Hepatocyte (in vitro differentiated cells): ENCODE measurements around the gene POMGNT2. TPM values are rescaled to one million over a fixed set of nuclear protein-coding genes. Genes with fewer than 3 reads are reported as not detected.

Source experiments
- DNase-seq: peaks from one replicate; pipeline ENCODE4 v3.0.0-alpha.2; 2016; ENCODE audit warnings: low spot score
- H2AFZ ChIP-seq: fragments of 200-600 bp; sonication (generic); 2 replicates; pipeline ENCODE4 v1.6.0; 2016; ENCODE audit warnings: antibody characterized with exemption, mild to moderate bottlenecking
- H3K27ac ChIP-seq: fragments of 200-600 bp; sonication (generic); 2 replicates; pipeline ENCODE4 v1.5.1; 2016; ENCODE audit warnings: mild to moderate bottlenecking
- H3K27me3 ChIP-seq: fragments of 200-600 bp; sonication (generic); 2 replicates; pipeline ENCODE4 v1.6.1; 2016
- H3K36me3 ChIP-seq: fragments of 200-600 bp; sonication (generic); replicated peaks from 2 replicates; pipeline ENCODE4 v1.5.1; 2016; ENCODE audit warnings: low read depth; ENCODE audit not compliant: insufficient read depth
- H3K4me1 ChIP-seq: fragments of 200-600 bp; sonication (generic); 2 replicates; pipeline ENCODE4 v1.5.1; 2016; ENCODE audit warnings: mild to moderate bottlenecking, moderate library complexity; ENCODE audit not compliant: insufficient read depth
- H3K4me2 ChIP-seq: fragments of 200-600 bp; sonication (generic); 2 replicates; pipeline ENCODE4 v1.6.0; 2016
- H3K4me3 ChIP-seq: fragments of 200-600 bp; sonication (generic); 2 replicates; pipeline ENCODE4 v1.5.1; 2016; ENCODE audit warnings: mild to moderate bottlenecking
- H3K79me2 ChIP-seq: fragments of 200-600 bp; sonication (generic); 2 replicates; pipeline ENCODE4 v1.6.0; 2017; ENCODE audit warnings: mild to moderate bottlenecking
- H3K9me2 ChIP-seq: fragments of 200-600 bp; sonication (generic); replicated peaks from 2 replicates; pipeline ENCODE4 v1.6.0; 2017; ENCODE audit warnings: mild to moderate bottlenecking; ENCODE audit not compliant: insufficient read depth
- H3K9me3 ChIP-seq: fragments of 200-600 bp; sonication (generic); 2 replicates; pipeline ENCODE4 v1.5.1; 2016; ENCODE audit warnings: low read depth, mild to moderate bottlenecking
- H4K20me1 ChIP-seq: fragments of 200-600 bp; sonication (generic); 2 replicates; pipeline ENCODE4 v1.6.0; 2016; ENCODE audit warnings: mild to moderate bottlenecking; ENCODE audit not compliant: insufficient read depth, poor library complexity, severe bottlenecking
- CTCF ChIP-seq: fragments of 200-600 bp; sonication (generic); IDR thresholded peaks from 2 replicates; pipeline ENCODE4 v1.5.1; 2016; ENCODE audit warnings: antibody characterized with exemption, mild to moderate bottlenecking; ENCODE audit not compliant: poor library complexity
- EZH2 ChIP-seq: fragments of 200-600 bp; sonication (generic); IDR thresholded peaks from 2 replicates; pipeline ENCODE4 v1.6.1; 2016; ENCODE audit warnings: antibody characterized with exemption, mild to moderate bottlenecking, borderline replicate concordance
- EZH2phosphoT487 ChIP-seq: fragments of 200-600 bp; sonication (generic); IDR thresholded peaks from one replicate; pipeline ENCODE4 v1.6.1; 2018; ENCODE audit warnings: antibody characterized with exemption, mild to moderate bottlenecking, low read depth, moderate library complexity; ENCODE audit not compliant: unreplicated experiment, severe bottlenecking
- WGBS: methylation state at CpG from one replicate; pipeline ENCODE4 v1.1.6; 2016; ENCODE audit warnings: low lambda C conversion rate; ENCODE audit errors: missing lambda C conversion rate; 5-methylcytosine and 5-hydroxymethylcytosine counted together
- polyA plus RNA-seq: library from polyadenylated mRNA; unstranded; fragments of >200 nt; fragmentation: Nextera tagmentation; extraction: Ambion mirVana; gene quantifications from 2 replicates; pipeline ENCODE4 v1.2.1, GENCODE V29; 2016
- total RNA-seq: library from RNA; depleted of rRNA; stranded (reverse); fragments of >200 nt; gene quantifications from 2 replicates; pipeline ENCODE4 v1.2.3, GENCODE V29; 2014

The POMGNT2 gene
- total and polyA plus RNA-seq, 2 experiments from 2014 or later, result 27.6 to 45.6 TPM

DNA sequence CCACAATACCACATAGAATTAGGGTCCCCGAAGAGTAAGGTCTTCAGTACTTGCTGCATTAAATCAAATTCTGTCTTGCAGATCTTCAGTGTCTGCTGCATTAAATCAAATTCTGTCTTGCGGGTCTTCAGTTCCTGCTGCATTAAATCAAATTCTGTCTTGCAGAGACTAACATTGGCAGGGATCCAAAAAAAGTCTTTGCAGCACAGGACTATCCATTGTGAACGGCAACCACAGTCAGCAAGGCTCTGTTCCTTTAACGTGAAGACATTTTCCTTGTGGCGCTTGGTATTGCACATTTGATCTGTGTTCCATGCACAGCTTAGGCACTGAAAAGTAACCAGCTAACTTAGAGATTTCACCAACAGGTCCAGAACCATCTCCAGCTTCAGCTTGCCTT lies 46.8 kb upstream of the POMGNT2 start:
- H3K4me1 ChIP-seq, result peaks cover 9% of the 10 kb centered on the region
- DNase-seq, result peak; percentile 22
- TF ChIP-seq EZH2phosphoT487 (no peak), EZH2 (no peak), CTCF (no peak)
- H4K20me1 ChIP-seq, result no peaks in the 10 kb centered on the region
- H3K27me3 ChIP-seq, result peaks cover 4% of the 10 kb centered on the region
- H3K4me3 ChIP-seq, result no peak overlapping the region
- 55% methylated on average over 5 of the region's 5 CpGs for WGBS
- no peak overlapping the region for H3K4me2 ChIP-seq
- H3K9me3 ChIP-seq, result no peaks in the 10 kb centered on the region
- no peaks in the 10 kb centered on the region for H3K9me2 ChIP-seq
- no peaks in the 10 kb centered on the region for H3K36me3 ChIP-seq
- H3K27ac ChIP-seq, result no peak overlapping the region
- H2AFZ ChIP-seq, result no peak overlapping the region
- H3K79me2 ChIP-seq, result no peaks in the 10 kb centered on the region

GRCh38 chr3:43148033-43148432 lies 42.2 kb upstream of the POMGNT2 start:
- Histone ChIP-seq H3K9me2 (no peaks in the 10 kb centered on the region), H3K36me3 (no peaks in the 10 kb centered on the region), H3K4me2 (no peak overlapping the region), H3K9me3 (no peaks in the 10 kb centered on the region), H3K79me2 (no peaks in the 10 kb centered on the region), H2AFZ (no peak overlapping the region), H3K4me1 (peaks cover 3% of the 10 kb centered on the region), H3K27ac (no peak overlapping the region), H3K4me3 (no peak overlapping the region), H3K27me3 (no peaks in the 10 kb centered on the region), H4K20me1 (no peaks in the 10 kb centered on the region)
- no peak for TF ChIP-seq CTCF
- TF ChIP-seq EZH2phosphoT487, result no peak
- no peak for TF ChIP-seq EZH2
- no peak for DNase-seq

DNA sequence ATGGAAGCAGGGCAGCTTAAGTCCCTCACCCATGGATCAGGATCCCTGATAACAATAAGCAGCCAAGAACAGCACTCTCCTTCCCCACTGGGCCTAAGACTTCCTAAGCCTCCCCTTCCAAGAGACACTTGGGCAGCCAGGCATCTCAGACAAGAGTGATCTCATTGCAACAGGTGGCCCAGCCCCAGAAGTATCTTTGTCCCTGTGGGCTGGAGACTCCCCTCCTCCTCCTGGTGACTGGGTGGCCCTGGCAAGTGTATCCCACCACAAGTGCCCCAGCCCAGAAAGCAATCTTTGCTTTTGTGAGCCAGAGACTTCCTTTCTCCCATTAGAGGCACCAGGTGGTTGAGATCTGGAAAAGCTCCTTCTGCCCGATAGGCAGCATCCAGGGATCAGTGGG lies 40.7 kb upstream of the POMGNT2 start:
- Histone ChIP-seq H3K4me1 (no peaks in the 10 kb centered on the region), H3K9me3 (no peaks in the 10 kb centered on the region), H4K20me1 (no peaks in the 10 kb centered on the region), H2AFZ (no peak overlapping the region), H3K27me3 (no peaks in the 10 kb centered on the region), H3K4me3 (no peak overlapping the region), H3K27ac (no peak overlapping the region), H3K4me2 (no peak overlapping the region), H3K9me2 (no peaks in the 10 kb centered on the region), H3K36me3 (no peaks in the 10 kb centered on the region), H3K79me2 (no peaks in the 10 kb centered on the region)
- TF ChIP-seq CTCF (no peak), EZH2 (no peak), EZH2phosphoT487 (no peak)
- WGBS, result 85% methylated on average over 1 of the region's 1 CpG
- DNase-seq, result no peak

DNA sequence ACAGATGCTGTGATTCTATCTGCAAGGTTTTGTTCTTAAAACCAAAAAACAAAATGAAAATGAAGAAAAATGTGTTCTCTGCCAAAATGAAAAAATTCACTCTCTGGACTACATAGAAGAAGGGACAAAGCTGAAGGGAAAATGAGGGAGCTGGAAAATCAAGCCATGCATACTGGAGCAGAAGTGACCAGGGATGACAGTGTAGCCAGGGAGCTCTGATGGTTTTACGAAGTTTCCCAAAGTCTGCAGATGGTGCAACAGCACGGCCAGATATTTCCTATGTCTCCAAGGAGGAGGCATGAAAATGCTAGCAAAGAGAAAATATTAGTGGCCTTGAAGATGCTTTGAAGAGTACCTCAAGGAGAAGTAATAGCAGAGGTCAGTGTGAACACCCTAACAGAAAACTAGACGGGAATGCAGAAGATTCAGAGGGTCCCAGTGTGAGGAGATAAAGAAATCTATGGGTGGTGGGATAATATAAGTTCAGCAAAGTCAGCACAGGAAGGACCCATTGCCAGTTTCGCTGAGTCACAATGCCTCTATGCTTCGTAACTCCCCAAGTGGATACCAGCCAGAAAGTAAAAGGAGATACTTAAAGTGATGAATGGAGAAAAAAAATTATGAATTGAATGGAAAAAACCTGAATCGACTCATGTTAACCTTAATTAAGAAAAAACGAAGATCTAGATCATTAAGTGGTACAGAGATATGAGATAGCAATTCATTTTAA lies 39.0 kb upstream of the POMGNT2 start:
- H3K4me2 ChIP-seq, result no peak overlapping the region
- no peak for DNase-seq
- no peaks in the 10 kb centered on the region for H3K79me2 ChIP-seq
- TF ChIP-seq EZH2phosphoT487, result no peak
- TF ChIP-seq CTCF, result no peak
- no peak for TF ChIP-seq EZH2
- H3K9me2 ChIP-seq, result no peaks in the 10 kb centered on the region
- no peak overlapping the region for H3K27ac ChIP-seq
- H3K4me1 ChIP-seq, result no peaks in the 10 kb centered on the region
- no peaks in the 10 kb centered on the region for H3K36me3 ChIP-seq
- no peaks in the 10 kb centered on the region for H3K9me3 ChIP-seq
- no peak overlapping the region for H2AFZ ChIP-seq
- H4K20me1 ChIP-seq, result no peaks in the 10 kb centered on the region
- no peaks in the 10 kb centered on the region for H3K27me3 ChIP-seq
- no peak overlapping the region for H3K4me3 ChIP-seq
- WGBS, result 82% methylated on average over 7 of the region's 7 CpGs
